GM15510 (cell line): Measurements from ENCODE around the gene CNN2.

Experiments used
- POLR2A ChIP-seq: IDR thresholded peaks from 3 replicates; pipeline ENCODE4 v1.6.1; 2011; ENCODE audit warnings: borderline replicate concordance; ENCODE audit not compliant: insufficient read length; ENCODE audit errors: extremely low read depth

The CNN2 gene

DNA sequence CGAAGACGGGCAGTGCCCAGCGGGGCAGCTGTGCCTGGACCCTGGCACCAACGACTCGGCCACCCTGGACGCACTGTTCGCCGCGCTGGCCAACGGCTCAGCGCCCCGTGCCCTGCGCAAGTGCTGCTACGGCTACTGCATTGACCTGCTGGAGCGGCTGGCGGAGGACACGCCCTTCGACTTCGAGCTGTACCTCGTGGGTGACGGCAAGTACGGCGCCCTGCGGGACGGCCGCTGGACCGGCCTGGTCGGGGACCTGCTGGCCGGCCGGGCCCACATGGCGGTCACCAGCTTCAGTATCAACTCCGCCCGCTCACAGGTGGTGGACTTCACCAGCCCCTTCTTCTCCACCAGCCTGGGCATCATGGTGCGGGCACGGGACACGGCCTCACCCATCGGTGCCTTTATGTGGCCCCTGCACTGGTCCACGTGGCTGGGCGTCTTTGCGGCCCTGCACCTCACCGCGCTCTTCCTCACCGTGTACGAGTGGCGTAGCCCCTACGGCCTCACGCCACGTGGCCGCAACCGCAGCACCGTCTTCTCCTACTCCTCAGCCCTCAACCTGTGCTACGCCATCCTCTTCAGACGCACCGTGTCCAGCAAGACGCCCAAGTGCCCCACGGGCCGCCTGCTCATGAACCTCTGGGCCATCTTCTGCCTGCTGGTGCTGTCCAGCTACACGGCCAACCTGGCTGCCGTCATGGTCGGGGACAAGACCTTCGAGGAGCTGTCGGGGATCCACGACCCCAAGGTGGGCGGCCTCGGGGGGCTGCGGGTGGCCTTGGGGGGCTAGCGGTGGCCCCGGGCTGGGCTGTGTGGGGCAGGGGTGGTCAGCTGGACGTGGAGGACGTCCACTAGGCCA is 21.4 kb upstream of the CNN2 start:
- TF ChIP-seq POLR2A = no peak

GRCh38 chr19:1006711-1007398 is 19.6 kb upstream of the CNN2 start:
- TF ChIP-seq POLR2A = no peak

- no peak for TF ChIP-seq POLR2A
These were observed 18.8 kb upstream of the CNN2 start for GRCh38 chr19:1007399-1008251.

- TF ChIP-seq POLR2A = no peak
These were observed 18.0 kb upstream of the CNN2 start for GRCh38 chr19:1008268-1009040.

GRCh38 chr19:1009041-1009980 is 17.1 kb upstream of the CNN2 start:
- no peak for TF ChIP-seq POLR2A

DNA sequence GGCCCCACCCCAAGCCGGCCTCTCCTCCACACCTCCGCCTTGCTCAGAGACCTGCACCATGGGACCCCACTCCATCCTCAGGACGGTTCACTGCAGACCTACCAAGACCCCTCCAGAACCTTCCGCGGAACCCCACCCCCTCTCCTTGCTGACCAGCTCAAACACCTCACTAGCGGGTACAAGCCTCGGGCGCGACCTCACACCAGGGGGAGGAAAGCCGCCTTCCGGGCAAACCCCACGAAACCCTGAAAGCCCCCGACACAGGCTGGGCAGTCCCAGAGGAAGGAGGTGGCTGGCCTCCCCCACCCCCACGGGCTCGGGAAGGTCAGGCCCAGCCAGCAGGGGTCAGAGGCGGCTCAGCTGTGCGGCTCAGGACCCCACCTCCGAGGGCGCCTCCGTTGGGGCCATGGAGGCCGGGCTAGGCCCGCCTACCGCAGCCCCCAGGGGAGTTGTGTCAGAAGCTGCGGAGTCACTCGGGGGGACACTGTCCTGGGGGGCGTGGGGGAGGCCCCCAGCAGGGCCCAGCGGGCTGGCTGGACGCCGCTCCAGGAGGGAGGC is 16.3 kb upstream of the CNN2 start:
- no peak for TF ChIP-seq POLR2A

DNA sequence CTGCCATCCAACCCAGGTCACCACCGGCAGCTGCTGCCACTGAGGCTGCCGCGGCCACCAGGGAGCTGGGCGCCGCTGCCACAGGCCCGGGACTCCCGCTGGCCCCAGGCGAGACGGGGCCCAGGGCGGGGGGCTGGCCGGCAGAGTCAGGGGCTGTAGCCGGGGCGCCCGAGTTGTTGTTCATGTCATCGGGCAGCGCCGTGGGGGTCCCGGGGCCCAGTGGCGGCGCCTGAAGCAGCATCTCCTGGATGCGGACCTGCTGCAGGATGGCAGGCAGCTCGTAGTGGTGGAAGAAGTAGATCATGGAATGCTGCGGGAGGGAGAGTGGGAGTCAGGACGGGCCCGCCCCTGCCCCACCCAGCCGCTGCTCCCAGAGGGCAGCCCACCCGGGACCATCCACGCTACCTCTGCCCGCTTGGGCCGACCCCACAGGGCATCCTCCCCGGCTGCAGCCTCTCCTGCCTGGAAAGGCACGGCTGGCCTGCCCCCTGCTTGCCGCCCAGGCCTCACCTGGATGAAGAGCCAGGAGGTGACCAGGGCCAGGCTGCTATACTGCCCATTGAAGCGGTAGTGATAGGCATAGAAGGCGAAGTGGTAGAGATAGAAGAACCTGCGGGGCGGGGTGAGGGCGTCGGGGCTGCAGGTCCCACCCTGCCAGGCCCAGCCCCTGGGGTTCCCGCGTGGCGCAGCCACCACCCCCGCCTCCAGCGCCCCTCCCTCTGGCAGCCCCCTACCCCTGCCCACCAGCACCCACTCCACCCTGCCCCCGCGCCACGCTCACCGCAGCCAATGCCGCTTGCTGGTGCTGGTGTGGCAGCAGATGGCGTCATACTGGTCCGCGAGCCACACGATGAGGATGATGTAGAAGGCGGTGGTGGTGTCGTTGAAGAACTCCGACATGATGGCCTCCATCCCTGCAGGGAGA is 15.6 kb upstream of the CNN2 start:
- no peak for TF ChIP-seq POLR2A

DNA sequence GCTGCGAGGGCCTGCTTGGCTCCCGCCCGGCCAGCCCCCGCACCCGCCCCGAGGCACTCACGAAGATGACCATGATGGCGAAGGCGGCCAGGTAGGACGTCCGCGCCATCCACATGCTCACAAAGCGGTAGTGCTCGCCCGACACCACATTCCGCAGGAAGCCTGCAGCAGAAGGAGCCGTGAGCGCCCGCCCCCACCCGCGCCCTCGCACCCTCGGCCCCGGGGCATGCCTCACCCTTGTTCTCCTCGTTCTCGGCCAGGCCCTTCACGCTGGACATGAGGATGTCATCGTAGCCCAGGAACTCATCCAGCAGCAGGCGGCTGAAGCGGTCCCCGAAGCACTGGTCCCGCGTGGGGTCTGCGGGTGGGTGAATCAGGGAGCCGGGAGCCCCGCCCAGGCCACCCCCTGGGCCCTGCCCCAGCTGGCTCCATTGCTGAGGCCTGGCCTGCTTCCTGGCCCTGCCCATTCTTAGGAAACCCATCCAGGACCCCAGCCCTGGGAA is 14.5 kb upstream of the CNN2 start:
- no peak for TF ChIP-seq POLR2A

DNA sequence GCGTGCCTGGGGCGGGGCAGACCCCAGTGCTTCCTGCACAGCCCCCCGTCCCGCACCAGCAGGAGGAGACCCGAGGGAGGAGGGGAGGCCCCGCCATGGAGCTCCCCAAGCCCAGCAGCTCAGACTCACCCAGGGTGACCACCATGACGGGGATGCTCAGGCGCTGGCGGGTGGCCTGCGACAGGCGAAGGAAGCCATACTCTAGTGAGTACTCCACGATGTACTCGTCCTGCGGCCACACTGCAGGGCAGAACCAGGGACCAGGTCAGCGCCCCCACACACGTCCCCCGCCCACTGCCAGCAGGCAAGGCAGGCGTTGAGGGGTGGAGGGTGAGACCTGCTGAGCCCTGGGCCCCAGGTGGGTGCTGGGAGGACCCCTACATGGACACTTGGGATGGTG is 14.1 kb upstream of the CNN2 start:
- TF ChIP-seq POLR2A = no peak

DNA sequence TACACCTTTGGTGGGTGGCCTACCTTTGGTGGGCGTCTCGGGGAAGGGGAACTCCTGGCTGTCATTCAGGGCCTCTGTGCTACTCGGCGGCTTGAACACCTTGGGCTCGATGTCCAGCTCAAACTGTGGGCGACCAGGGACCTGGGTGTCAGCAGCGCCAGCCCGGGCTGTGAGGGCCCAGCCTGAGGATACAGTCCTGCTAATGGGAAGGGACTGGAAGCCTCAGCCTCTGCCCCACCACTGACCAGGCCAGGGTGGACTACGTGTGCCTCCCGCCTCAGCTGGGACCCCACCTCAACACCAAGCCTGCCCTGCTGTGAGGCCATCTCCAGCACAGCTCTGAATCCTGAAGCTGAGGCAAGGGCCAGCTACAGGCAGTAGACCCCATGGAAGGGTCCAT is 13.2 kb upstream of the CNN2 start:
- TF ChIP-seq POLR2A = no peak

DNA sequence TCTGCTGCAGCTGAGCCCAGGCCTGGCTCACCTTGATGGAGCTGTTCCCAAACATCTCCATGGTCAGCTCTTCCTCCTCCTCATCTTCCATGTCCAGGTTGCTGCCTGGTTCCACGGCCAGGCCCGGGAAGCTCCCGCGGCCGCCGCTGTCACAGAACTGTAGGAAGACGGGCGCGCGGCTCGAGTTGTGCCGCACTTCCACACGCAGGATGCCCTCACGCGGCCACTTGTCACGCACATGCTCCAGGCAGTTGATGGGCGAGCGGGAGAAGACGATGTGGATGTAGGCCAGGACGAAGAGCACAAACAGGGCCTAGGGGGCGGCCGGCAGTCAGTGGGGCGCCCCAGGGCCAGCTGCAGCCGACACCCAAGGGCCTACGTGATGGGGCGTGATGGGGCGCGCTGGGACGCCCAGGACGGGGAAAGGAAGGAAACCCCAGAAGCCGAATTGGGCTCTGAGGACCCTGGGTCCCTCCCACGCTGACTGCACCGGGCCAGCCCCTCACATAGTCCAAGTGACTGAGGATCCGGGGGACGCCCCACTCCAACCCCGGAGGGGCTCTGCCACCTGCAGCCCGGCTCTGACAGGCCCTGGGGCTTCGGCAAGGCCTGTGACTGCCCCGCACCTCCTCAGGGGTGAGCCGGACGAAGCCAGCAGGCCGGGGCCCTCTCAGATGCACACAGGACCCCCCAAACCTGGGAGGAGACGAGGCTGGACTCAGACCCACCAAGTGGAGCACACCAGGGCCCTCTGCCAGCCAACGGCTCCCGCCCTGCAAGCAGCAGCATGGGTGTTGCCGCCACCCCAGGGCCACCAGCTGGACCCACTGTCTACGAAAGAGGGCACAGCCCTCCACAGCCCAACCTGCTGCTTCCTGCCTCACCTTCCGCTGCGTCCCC is 12.0 kb upstream of the CNN2 start:
- no peak for TF ChIP-seq POLR2A
